Esophagus muscularis mucosa (tissue), 4 donors: ENCODE data around the gene SPTB.

Source experiments
- EP300 ChIP-seq: sonication (generic); formaldehyde crosslinking; IDR thresholded peaks from one replicate; pipeline ENCODE4 v1.6.1; 2017; ENCODE audit warnings: antibody characterized with exemption
- POLR2A ChIP-seq: fragments of 450-650 bp; IDR thresholded peaks from one replicate; pipeline ENCODE4 v1.6.1; 2017; ENCODE audit warnings: antibody characterized with exemption, moderate library complexity, mild to moderate bottlenecking, low read depth
- POLR2AphosphoS5 ChIP-seq, 2 donors: sonication (generic); formaldehyde crosslinking; IDR thresholded peaks; one replicate each; pipeline ENCODE4 v1.6.1; 2017; ENCODE audit warnings: antibody characterized with exemption in 2 of 2
- TF ChIP-seq, protein P1 (sequence below), 3 experiments: fragments of 200-600 bp in 2 of 3; fragments of 450-650 bp in 1 of 3; sonication (generic) in 2 of 3; IDR thresholded peaks; one replicate each; pipeline ENCODE4 v1.5.1; 2017 to 2019; ENCODE audit warnings: antibody characterized with exemption in 3 of 3, mild to moderate bottlenecking in 2 of 3, moderate library complexity in 1 of 3

DNA sequence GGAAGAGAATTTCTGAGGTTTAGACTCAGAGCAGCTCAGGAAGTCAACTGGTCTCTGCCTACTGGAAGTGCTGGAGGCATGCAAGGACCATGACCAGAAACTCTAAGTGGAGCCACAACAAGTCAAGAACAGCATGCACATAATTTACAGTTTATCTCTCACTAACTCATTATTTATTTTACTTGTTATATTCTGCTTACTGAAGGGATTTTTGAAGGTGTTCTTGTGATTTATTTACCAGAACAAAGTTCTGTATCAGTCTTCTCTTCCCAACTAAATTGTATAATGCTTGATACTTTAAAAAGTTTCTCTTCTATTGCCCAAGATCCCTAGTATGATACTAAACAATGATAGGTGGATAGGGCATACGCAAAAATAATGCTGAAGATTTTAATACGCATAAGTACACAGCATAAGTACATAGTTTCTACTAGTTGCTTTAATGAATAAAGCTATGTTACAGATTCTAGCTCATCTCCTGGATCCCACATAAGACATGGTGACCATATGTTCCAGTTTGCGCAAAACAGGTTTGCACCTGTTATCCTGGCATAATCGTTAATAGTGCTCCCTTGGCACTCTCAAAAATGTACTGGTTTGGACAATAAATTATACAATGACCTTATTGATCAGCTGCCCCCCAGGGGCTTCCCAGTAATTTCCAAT is 11.6 kb upstream of the SPTB start:
- TF ChIP-seq POLR2AphosphoS5 (IDR thresholded peaks at IDR 0.05) (no peak), POLR2A (no peak), EP300 (no peak)
- TF ChIP-seq, protein P1, sequence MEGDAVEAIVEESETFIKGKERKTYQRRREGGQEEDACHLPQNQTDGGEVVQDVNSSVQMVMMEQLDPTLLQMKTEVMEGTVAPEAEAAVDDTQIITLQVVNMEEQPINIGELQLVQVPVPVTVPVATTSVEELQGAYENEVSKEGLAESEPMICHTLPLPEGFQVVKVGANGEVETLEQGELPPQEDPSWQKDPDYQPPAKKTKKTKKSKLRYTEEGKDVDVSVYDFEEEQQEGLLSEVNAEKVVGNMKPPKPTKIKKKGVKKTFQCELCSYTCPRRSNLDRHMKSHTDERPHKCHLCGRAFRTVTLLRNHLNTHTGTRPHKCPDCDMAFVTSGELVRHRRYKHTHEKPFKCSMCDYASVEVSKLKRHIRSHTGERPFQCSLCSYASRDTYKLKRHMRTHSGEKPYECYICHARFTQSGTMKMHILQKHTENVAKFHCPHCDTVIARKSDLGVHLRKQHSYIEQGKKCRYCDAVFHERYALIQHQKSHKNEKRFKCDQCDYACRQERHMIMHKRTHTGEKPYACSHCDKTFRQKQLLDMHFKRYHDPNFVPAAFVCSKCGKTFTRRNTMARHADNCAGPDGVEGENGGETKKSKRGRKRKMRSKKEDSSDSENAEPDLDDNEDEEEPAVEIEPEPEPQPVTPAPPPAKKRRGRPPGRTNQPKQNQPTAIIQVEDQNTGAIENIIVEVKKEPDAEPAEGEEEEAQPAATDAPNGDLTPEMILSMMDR (IDR thresholded peaks at IDR 0.05): no peak
